SW480 (cell line): ENCODE results near the gene PGLYRP1.

Experiments
- DNase-seq: peaks from one replicate; pipeline ENCODE4 v3.0.0-alpha.2; 2016; ENCODE audit warnings: low spot score

PGLYRP1 gene

GRCh38 chr19:46032597-46033025 lies 9.8 kb upstream of the PGLYRP1 start:
- DNase-seq: no peak

- DNase-seq: no peak
These were observed 9.1 kb upstream of the PGLYRP1 start for GRCh38 chr19:46031781-46032596.

GRCh38 chr19:46030812-46031550 lies 8.1 kb upstream of the PGLYRP1 start:
- DNase-seq: peak; percentile 60

- DNase-seq: no peak
These were observed 3.0 kb upstream of the PGLYRP1 start for GRCh38 chr19:46025835-46026234.

- no peak for DNase-seq
These were observed 492 bp upstream of the PGLYRP1 start for GRCh38 chr19:46023311-46023779.

GRCh38 chr19:46022061-46022430 lies 807 bp downstream of the PGLYRP1 start:
- DNase-seq: no peak

- peak; percentile 53 for DNase-seq
These were observed 1.3 kb downstream of the PGLYRP1 start for GRCh38 chr19:46021531-46022041.

GRCh38 chr19:46020819-46021125 lies 2.1 kb downstream of the PGLYRP1 start:
- no peak for DNase-seq

- DNase-seq: no peak
These were observed 3.6 kb downstream of the PGLYRP1 start for GRCh38 chr19:46019270-46019669.

- DNase-seq: no peak
These were observed 4.1 kb downstream of the PGLYRP1 start for GRCh38 chr19:46018729-46019251.

GRCh38 chr19:46017874-46018675 lies 4.8 kb downstream of the PGLYRP1 start:
- DNase-seq: no peak

GRCh38 chr19:46017095-46017429 lies 5.8 kb downstream of the PGLYRP1 start:
- no peak for DNase-seq

GRCh38 chr19:46016426-46017094 lies 6.3 kb downstream of the PGLYRP1 start:
- DNase-seq: peak; percentile 87

GRCh38 chr19:46015687-46016425 lies 7.0 kb downstream of the PGLYRP1 start:
- DNase-seq: peak; percentile 69

GRCh38 chr19:46014941-46015686 lies 7.7 kb downstream of the PGLYRP1 start:
- peak; percentile 93 for DNase-seq

- no peak for DNase-seq
These were observed 8.3 kb downstream of the PGLYRP1 start for GRCh38 chr19:46014534-46014933.

GRCh38 chr19:46009530-46010510 lies 13.0 kb downstream of the PGLYRP1 start:
- DNase-seq: peak; percentile 61

- DNase-seq: no peak
These were observed 16.4 kb downstream of the PGLYRP1 start for GRCh38 chr19:46006411-46006810.

- no peak for DNase-seq
These were observed 20.1 kb downstream of the PGLYRP1 start for GRCh38 chr19:46002678-46003275.
